ENCODE data around the gene CD40.

Gene CD40

GRCh38 chr20:46176739-46177378 lies 58.7 kb downstream of the CD40 start:
- Mint-ChIP-seq H3K4me1 (ENCODE audit: low read depth) (no peaks in the 10 kb centered on the region), H3K36me3 (ENCODE audit: low read depth) (no peaks in the 10 kb centered on the region), H3K9me3 (no peaks in the 10 kb centered on the region), H3K27me3 (peaks cover 58% of the 10 kb centered on the region), H3K4me3 (no peak overlapping the region), H3K27ac (no peak overlapping the region)

GRCh38 chr20:46177768-46178167 lies 59.7 kb downstream of the CD40 start:
- H3K4me3 Mint-ChIP-seq: no peak overlapping the region
- H3K27me3 Mint-ChIP-seq: peaks cover 52% of the 10 kb centered on the region
- H3K4me1 Mint-ChIP-seq (ENCODE audit: low read depth): no peaks in the 10 kb centered on the region
- H3K9me3 Mint-ChIP-seq: no peaks in the 10 kb centered on the region
- H3K36me3 Mint-ChIP-seq (ENCODE audit: low read depth): no peaks in the 10 kb centered on the region
- H3K27ac Mint-ChIP-seq: no peak overlapping the region

GRCh38 chr20:46178891-46179290 lies 60.8 kb downstream of the CD40 start:
- Mint-ChIP-seq H3K4me1 (ENCODE audit: low read depth) (no peaks in the 10 kb centered on the region), H3K9me3 (no peaks in the 10 kb centered on the region), H3K4me3 (no peak overlapping the region), H3K27ac (no peak overlapping the region), H3K27me3 (peaks cover 42% of the 10 kb centered on the region), H3K36me3 (ENCODE audit: low read depth) (no peaks in the 10 kb centered on the region)
